HUES48 (cell line): ENCODE results near the gene TMEM87A.
"Not testable (repeated sequence)": the region's sequence is repeated elsewhere in the genome, so short reads cannot be mapped to it uniquely, and the experiment has no call there.

Experiments used
- H3K27ac ChIP-seq: one replicate; pipeline ENCODE4 v1.7.0; 2013; ENCODE audit warnings: low read depth, low read length, inconsistent platforms
- H3K27me3 ChIP-seq: 2 replicates; pipeline ENCODE4 v1.6.1; 2013; ENCODE audit warnings: mild to moderate bottlenecking, low read length; ENCODE audit not compliant: control insufficient read depth, insufficient read depth
- H3K36me3 ChIP-seq: 2 replicates; pipeline ENCODE4 v1.6.1; 2013; ENCODE audit warnings: low read length; ENCODE audit not compliant: control insufficient read depth, insufficient read depth
- H3K4me1 ChIP-seq: 2 replicates; pipeline ENCODE4 v1.6.1; 2013; ENCODE audit warnings: mild to moderate bottlenecking, low read length; ENCODE audit not compliant: control insufficient read depth, insufficient read depth
- H3K4me3 ChIP-seq: 2 replicates; pipeline ENCODE4 v1.5.1; 2013; ENCODE audit warnings: mild to moderate bottlenecking, low read depth, low read length
- H3K9ac ChIP-seq: 2 replicates; pipeline ENCODE4 v1.6.1; 2013; ENCODE audit warnings: mild to moderate bottlenecking, low read depth, low read length, moderate library complexity
- H3K9me3 ChIP-seq: 2 replicates; pipeline ENCODE4 v1.6.1; 2013; ENCODE audit warnings: low read length; ENCODE audit not compliant: control insufficient read depth, insufficient read depth

The TMEM87A gene, protein sequence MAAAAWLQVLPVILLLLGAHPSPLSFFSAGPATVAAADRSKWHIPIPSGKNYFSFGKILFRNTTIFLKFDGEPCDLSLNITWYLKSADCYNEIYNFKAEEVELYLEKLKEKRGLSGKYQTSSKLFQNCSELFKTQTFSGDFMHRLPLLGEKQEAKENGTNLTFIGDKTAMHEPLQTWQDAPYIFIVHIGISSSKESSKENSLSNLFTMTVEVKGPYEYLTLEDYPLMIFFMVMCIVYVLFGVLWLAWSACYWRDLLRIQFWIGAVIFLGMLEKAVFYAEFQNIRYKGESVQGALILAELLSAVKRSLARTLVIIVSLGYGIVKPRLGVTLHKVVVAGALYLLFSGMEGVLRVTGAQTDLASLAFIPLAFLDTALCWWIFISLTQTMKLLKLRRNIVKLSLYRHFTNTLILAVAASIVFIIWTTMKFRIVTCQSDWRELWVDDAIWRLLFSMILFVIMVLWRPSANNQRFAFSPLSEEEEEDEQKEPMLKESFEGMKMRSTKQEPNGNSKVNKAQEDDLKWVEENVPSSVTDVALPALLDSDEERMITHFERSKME

DNA sequence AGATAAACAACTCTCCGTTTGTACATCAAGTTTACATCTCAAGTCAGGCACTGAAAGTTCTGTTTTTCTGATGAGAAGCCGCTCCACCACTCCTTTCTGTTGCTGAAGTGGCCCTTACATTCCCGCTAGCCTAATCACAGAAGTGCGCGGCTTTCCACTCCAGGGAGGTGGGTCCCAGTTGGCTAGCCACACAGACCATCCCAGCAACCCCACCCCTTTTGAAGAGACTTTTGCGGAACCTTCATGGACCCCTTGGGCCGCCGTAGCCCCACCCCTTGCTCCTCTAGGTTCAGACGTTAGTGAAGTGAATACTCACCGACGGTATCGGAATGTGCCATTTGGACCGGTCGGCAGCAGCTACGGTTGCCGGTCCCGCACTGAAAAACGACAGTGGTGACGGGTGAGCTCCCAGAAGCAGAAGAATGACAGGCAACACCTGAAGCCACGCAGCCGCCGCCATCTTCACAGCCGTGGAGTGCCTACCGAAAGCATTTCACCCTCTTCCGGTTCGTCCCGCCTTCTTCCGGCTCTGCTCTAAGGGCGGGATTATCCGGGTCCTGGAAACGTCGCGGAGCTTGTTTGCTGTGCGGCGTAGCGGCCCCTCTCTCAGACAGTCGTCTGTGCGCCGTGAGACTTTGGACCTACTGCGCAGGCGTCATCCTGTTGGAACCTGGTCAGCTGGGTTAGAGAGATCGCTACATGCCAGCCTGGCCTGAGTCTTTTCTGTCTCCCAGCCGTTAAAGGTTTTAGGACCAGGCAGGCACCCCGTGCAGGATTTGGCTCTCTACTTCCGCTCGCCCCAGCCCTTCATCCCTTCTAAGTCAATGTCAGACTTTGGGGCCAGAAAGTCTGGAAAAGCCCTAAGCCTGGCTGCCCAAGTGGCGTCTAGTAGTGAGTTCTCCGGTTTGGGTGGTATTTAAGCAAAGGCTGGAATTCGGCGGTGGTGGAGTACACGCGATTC is at the start of gene TMEM87A, which contains the start of gene GANC:
Gene TMEM87A (minus strand): TSS at position 495 of the 961 bp plus-strand sequence. CDS start 35 bp downstream, at position 460.
Gene GANC (plus strand): TSS at position 263 of the 961 bp plus-strand sequence. CDS start 1,281 bp downstream, outside the sequence.
- Histone ChIP-seq H3K27ac (peak within 1 kb of the TSS; percentile 95), H3K4me3 (peak within 1 kb of the TSS; percentile 85), H3K27me3 (no peaks in the 10 kb centered on the region)

DNA sequence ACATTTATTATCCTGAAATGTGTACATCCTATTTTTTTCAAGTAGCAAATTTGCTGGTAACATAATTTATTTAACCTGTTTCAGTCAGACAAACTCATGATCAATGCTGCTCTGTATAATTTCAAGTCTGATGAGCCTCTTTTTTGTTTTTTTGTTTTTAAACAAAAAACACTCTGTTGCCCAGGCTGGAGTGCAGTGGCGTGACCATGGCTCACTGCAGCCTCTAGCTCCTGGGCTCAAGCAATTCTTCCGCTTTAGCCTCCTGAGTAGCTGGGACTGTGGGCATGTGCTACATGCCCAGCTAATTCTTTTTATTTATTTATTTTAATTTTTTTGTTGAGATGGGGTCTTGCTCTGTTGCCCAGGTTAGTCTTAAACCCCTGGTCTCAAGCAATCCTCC is 46.0 kb upstream of the TMEM87A start:
- H3K36me3 ChIP-seq, result no peaks in the 10 kb centered on the region
- H3K9ac ChIP-seq, result no peak overlapping the region

More for the DNA sequence above, at the start of gene TMEM87A, which contains the start of gene GANC:
- Histone ChIP-seq H3K9ac (peak within 1 kb of the TSS; percentile 87), H3K4me1 (peaks cover 25% of the 10 kb centered on the region), H3K9me3 (no peaks in the 10 kb centered on the region), H3K36me3 (peaks cover 10% of the 10 kb centered on the region)

GRCh38 chr15:42316282-42316805 is 43.1 kb upstream of the TMEM87A start:
- not testable (repeated sequence) for H3K9ac ChIP-seq, H3K4me3 ChIP-seq, H3K27ac ChIP-seq, H3K27me3 ChIP-seq, H3K36me3 ChIP-seq, H3K9me3 ChIP-seq, H3K4me1 ChIP-seq

More for the DNA sequence above, 46.0 kb upstream of the TMEM87A start:
- Histone ChIP-seq H3K4me3 (no peak overlapping the region), H3K27me3 (no peaks in the 10 kb centered on the region), H3K4me1 (no peaks in the 10 kb centered on the region), H3K27ac (no peak overlapping the region), H3K9me3 (no peaks in the 10 kb centered on the region)

- no peaks in the 10 kb centered on the region for H3K4me1 ChIP-seq
Measured at GRCh38 chr15:42315521-42315920, 42.3 kb upstream of the TMEM87A start.

GRCh38 chr15:42314818-42315217 is 41.6 kb upstream of the TMEM87A start:
- no peaks in the 10 kb centered on the region for H3K4me1 ChIP-seq
- H3K27me3 ChIP-seq, result no peaks in the 10 kb centered on the region
- H3K4me3 ChIP-seq, result no peak overlapping the region
- H3K27ac ChIP-seq, result no peak overlapping the region
- no peaks in the 10 kb centered on the region for H3K9me3 ChIP-seq
- no peak overlapping the region for H3K9ac ChIP-seq
- H3K36me3 ChIP-seq, result 0 out of 2 replicates have a peak, but pooled peaks cover 5% of the 10 kb centered on the region

More at GRCh38 chr15:42315521-42315920, 42.3 kb upstream of the TMEM87A start:
- no peaks in the 10 kb centered on the region for H3K27me3 ChIP-seq
- H3K36me3 ChIP-seq, result 0 out of 2 replicates have a peak, but pooled peaks cover 4% of the 10 kb centered on the region
- H3K4me3 ChIP-seq, result no peak overlapping the region
- no peak overlapping the region for H3K9ac ChIP-seq
- no peak overlapping the region for H3K27ac ChIP-seq
- no peaks in the 10 kb centered on the region for H3K9me3 ChIP-seq

DNA sequence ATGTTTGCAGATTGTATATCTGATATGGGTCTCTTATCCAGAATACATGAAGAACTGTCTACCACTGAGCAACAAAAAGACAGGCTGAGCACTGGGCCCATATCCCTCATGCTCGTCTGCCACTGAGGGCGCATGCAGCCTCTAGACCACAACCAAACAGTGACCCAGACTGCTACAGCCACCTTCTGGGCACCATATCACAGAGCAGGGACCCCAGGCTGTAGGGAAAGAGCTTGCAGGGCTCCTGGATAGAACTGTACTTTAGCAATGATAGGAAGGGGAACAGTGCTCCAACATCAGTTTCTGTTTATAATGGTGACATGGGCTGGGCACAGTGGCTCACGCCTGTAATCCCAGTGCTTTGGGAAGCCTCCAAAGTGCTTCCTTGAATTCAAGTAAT is 40.2 kb upstream of the TMEM87A start:
- Histone ChIP-seq H3K4me1 (no peaks in the 10 kb centered on the region), H3K27me3 (no peaks in the 10 kb centered on the region), H3K9ac (no peak overlapping the region), H3K36me3 (0 out of 2 replicates have a peak, but pooled peaks cover 5% of the 10 kb centered on the region), H3K27ac (no peak overlapping the region), H3K4me3 (no peak overlapping the region), H3K9me3 (no peaks in the 10 kb centered on the region)

DNA sequence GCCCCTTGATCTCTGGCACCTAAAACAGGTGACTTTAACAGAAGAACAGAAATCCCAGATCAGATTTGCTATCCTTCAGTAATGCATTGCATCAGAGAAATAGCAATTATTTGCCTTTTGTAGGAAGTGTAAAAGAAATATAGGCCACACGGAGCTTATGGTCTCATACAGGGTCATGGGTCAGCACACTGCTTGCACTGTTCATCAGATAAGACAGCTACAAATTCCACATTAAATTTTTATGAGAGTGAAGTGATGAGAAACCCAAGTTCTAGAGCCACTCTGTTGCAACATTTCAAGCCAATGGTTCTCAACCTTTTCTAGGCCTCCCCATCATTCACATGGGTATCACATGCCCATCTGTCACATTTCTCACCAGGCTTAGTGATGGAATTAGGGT is 33.4 kb upstream of the TMEM87A start:
- Histone ChIP-seq H3K9ac (no peak overlapping the region), H3K27me3 (no peaks in the 10 kb centered on the region), H3K27ac (no peak overlapping the region), H3K9me3 (no peaks in the 10 kb centered on the region), H3K4me1 (no peaks in the 10 kb centered on the region), H3K36me3 (0 out of 2 replicates have a peak, but pooled peaks cover 5% of the 10 kb centered on the region), H3K4me3 (no peak overlapping the region)

DNA sequence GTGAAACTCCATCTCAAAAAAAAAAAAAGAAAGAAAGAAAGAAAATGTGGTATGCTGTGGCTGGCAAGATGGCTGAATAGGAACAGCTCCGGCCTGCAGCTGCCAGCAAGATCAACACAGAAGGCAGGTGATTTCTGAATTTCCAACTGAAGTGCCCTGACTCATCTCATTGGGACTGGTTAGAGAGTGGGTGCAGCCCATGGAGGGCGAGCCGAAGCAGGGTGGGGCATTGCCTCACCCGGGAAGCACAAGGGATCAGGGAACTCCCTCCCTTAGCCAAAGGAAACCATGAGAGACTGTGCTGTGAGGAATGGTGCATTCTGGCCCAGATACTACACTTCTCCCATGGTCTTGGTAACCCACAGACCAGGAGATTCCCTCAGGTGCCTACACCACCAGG is 27.8 kb upstream of the TMEM87A start:
- not testable (repeated sequence) for H3K9ac ChIP-seq, H3K27me3 ChIP-seq, H3K36me3 ChIP-seq, H3K27ac ChIP-seq, H3K4me1 ChIP-seq, H3K9me3 ChIP-seq, H3K4me3 ChIP-seq

DNA sequence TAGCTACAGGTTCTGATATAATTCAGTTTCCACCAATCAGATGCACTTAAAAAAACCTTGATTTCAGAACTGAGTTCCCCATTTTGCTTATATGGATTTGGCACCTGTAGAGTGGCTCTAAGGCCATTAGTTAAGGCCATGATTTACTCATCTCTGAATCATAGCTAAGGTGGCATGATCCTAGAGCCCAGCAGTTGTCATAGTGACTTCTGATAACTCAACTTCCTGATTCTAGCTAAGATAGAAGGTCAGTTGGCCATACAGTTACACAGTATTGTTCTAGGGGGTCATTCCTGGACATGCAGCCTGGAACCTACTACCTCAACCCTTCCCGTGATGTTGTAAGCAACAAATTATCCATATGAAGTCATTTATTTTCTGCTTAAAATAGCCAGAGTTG is 15.9 kb upstream of the TMEM87A start:
- H3K4me1 ChIP-seq, result peaks cover 3% of the 10 kb centered on the region; the same call in 1 of the 2 replicates
- no peaks in the 10 kb centered on the region for H3K9me3 ChIP-seq

DNA sequence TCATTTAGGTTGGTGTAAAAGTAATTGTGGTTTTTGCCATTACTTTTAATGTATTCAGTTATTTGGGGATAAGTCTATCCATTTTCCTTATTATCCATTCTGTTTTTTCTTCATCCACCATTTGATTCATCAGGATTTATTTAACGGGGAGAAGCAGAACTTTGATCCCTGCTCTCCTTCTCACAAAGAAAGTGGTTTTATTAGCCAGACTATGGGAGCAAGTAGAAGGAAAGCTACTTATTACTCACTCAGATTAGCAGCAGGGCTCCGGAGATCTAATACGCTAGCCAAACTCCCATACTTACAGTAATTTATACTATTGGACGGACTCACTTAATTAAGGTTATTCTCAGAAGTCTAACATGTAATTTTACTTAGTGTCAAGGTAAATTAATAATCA is 14.7 kb upstream of the TMEM87A start:
- Histone ChIP-seq H3K27me3 (no peaks in the 10 kb centered on the region), H3K9ac (no peak overlapping the region), H3K36me3 (peaks cover 6% of the 10 kb centered on the region; the same call in 1 of the 2 replicates), H3K9me3 (no peaks in the 10 kb centered on the region), H3K4me1 (peaks cover 3% of the 10 kb centered on the region; the same call in 1 of the 2 replicates), H3K4me3 (no peak overlapping the region), H3K27ac (no peak overlapping the region)

More for the DNA sequence above, 15.9 kb upstream of the TMEM87A start:
- no peak overlapping the region for H3K27ac ChIP-seq
- H3K27me3 ChIP-seq, result no peaks in the 10 kb centered on the region
- no peak overlapping the region for H3K4me3 ChIP-seq
- no peaks in the 10 kb centered on the region for H3K36me3 ChIP-seq
- H3K9ac ChIP-seq, result no peak overlapping the region
